ENCODE data around the gene DNAJC25. TPM values are rescaled to one million over a fixed set of nuclear protein-coding genes. Genes with fewer than 3 reads are reported as not detected.

DNAJC25 gene
- total RNA-seq, 1 donor from 2014 or later: 12.2 TPM

DNA sequence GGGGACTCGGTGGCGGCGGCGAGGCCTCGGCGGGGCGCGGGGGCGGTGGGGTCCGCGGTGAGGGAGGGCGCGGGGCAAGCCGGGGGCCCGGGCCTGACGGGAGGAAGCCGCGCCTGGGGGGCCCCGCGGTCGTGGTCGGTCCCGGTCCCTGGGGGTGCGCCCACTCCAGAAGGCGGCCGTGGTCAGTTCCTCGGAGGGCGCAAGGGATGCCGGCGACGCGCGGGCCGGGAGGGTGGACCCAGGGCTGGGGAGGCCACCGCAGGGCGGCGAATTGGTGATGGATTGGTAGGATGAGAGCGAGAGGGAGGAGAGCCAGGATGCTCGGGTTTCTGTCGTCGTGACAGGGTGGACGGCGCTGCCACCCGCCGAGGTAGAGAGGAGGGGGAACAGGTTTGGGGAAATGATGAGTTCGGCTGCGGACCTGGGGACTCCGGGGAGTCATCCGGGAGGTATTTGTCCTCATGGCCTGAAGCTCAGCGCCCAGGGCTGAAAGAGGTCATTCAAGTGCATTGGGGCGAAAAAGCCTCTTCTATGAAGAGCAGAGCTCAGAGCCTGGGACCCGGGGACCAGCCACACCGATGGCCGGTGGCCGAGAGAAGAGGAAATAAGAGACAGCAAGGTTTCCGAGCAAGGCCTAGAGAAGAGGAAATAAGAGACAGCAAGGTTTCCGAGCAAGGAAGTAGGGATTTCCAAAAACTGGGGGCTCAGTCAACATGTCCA is 30.8 kb downstream of the DNAJC25 start:
- peak overlapping the region; percentile 58 for H3K27ac ChIP-seq (ENCODE audit: low read depth, low read length)
- H3K36me3 ChIP-seq (ENCODE audit: insufficient read depth, low read length): peaks cover 2% of the 10 kb centered on the region
- peaks cover 14% of the 10 kb centered on the region for H3K4me1 Mint-ChIP-seq (ENCODE audit: low read depth, unreplicated experiment)
- H3K79me2 ChIP-seq (ENCODE audit: insufficient read depth, low read length): peaks cover 41% of the 10 kb centered on the region
- peak overlapping the region; percentile 91 for H3K4me2 ChIP-seq (ENCODE audit: low read length)
- H3K27ac Mint-ChIP-seq (ENCODE audit: unreplicated experiment): peak overlapping the region; percentile 87
- H3K4me3 ChIP-seq (ENCODE audit: insufficient read depth, low read depth, low read length): peak overlapping the region; percentile 78
- TF ChIP-seq EZH2 (IDR thresholded peaks at IDR 0.05; ENCODE audit: insufficient read depth, low read length): no peak
- TF ChIP-seq, protein P1, sequence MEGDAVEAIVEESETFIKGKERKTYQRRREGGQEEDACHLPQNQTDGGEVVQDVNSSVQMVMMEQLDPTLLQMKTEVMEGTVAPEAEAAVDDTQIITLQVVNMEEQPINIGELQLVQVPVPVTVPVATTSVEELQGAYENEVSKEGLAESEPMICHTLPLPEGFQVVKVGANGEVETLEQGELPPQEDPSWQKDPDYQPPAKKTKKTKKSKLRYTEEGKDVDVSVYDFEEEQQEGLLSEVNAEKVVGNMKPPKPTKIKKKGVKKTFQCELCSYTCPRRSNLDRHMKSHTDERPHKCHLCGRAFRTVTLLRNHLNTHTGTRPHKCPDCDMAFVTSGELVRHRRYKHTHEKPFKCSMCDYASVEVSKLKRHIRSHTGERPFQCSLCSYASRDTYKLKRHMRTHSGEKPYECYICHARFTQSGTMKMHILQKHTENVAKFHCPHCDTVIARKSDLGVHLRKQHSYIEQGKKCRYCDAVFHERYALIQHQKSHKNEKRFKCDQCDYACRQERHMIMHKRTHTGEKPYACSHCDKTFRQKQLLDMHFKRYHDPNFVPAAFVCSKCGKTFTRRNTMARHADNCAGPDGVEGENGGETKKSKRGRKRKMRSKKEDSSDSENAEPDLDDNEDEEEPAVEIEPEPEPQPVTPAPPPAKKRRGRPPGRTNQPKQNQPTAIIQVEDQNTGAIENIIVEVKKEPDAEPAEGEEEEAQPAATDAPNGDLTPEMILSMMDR (IDR thresholded peaks at IDR 0.05; ENCODE audit: insufficient read depth, low read depth, low read length): no peak
- DNase-seq (ENCODE audit: low read depth) (peak; percentile 17), FAIRE-seq (no peak)
- no peaks in the 10 kb centered on the region for H3K9me3 ChIP-seq (ENCODE audit: insufficient read depth, low read depth, low read length)
- no peaks in the 10 kb centered on the region for H3K27me3 Mint-ChIP-seq (ENCODE audit: low read depth, unreplicated experiment)
- H3K9ac ChIP-seq (ENCODE audit: low read length): peak overlapping the region; percentile 83
- H3K4me1 ChIP-seq (ENCODE audit: insufficient read depth, low read length): peaks cover 17% of the 10 kb centered on the region
- peaks cover 6% of the 10 kb centered on the region for H3K36me3 Mint-ChIP-seq (ENCODE audit: low read depth, unreplicated experiment)
- peak overlapping the region; percentile 97 for H3K4me3 Mint-ChIP-seq (ENCODE audit: unreplicated experiment)
- H3K27me3 ChIP-seq (ENCODE audit: insufficient read depth, low read length): no peaks in the 10 kb centered on the region
- H4K20me1 ChIP-seq (ENCODE audit: insufficient read depth, low read length): peaks cover 37% of the 10 kb centered on the region
- H2AFZ ChIP-seq (ENCODE audit: low read depth, low read length): peak overlapping the region; percentile 96
- no peaks in the 10 kb centered on the region for H3K9me3 Mint-ChIP-seq (ENCODE audit: unreplicated experiment)

DNA sequence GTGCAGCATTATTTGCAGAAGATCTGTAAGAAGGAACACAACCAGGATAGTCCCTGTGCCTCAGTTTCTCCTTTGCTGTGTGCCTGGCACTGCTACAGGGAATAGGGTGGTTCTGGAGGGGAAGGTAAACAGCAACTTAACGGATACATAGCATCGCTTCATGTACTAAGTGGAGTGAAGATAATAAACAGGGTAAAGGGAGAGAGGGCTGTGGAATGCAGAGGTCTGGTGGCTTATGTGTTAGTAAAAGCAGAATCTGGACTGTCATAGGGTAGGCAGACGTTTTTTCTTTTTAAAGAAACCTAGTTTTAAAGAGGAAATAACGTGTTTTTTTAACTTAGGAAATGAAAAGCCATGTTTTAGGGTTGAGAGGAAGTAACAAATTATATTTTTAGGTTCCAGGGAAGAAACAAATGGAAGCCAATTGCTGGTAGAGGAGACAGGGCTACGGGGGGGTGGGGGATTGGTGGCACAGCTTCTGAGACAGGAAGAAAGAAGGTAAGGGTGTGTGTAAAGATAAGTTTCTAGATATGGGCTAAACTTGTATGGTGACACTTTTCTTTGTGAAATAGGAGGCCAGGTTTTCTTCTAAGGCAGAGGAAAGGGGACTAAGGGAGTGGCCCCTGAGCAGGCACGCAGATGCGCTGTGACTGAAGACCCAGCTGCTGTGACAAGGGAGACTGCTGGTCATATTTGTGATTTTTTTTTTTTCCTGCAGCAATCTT is 31.6 kb downstream of the DNAJC25 start:
- peak overlapping the region; percentile 91 for H3K4me2 ChIP-seq (ENCODE audit: low read length)
- TF ChIP-seq, protein P1 (IDR thresholded peaks at IDR 0.05; ENCODE audit: insufficient read depth, low read depth, low read length): no peak
- peak overlapping the region; percentile 83 for H3K9ac ChIP-seq (ENCODE audit: low read length)
- H3K79me2 ChIP-seq (ENCODE audit: insufficient read depth, low read length): peaks cover 41% of the 10 kb centered on the region
- H4K20me1 ChIP-seq (ENCODE audit: insufficient read depth, low read length): peaks cover 38% of the 10 kb centered on the region
- H3K4me1 ChIP-seq (ENCODE audit: insufficient read depth, low read length): peaks cover 17% of the 10 kb centered on the region
- FAIRE-seq (no peak), DNase-seq (ENCODE audit: low read depth) (peak; percentile 3)
- H3K27me3 Mint-ChIP-seq (ENCODE audit: low read depth, unreplicated experiment): no peaks in the 10 kb centered on the region
- peaks cover 8% of the 10 kb centered on the region for H3K36me3 ChIP-seq (ENCODE audit: insufficient read depth, low read length)
- peak overlapping the region; percentile 58 for H3K27ac ChIP-seq (ENCODE audit: low read depth, low read length)
- H3K4me1 Mint-ChIP-seq (ENCODE audit: low read depth, unreplicated experiment): peaks cover 14% of the 10 kb centered on the region
- peak overlapping the region; percentile 78 for H3K4me3 ChIP-seq (ENCODE audit: insufficient read depth, low read depth, low read length)
- no peaks in the 10 kb centered on the region for H3K9me3 Mint-ChIP-seq (ENCODE audit: unreplicated experiment)
- no peaks in the 10 kb centered on the region for H3K27me3 ChIP-seq (ENCODE audit: insufficient read depth, low read length)
- peak overlapping the region; percentile 23 for H2AFZ ChIP-seq (ENCODE audit: low read depth, low read length)
- no peak overlapping the region for H3K27ac Mint-ChIP-seq (ENCODE audit: unreplicated experiment)
- H3K4me3 Mint-ChIP-seq (ENCODE audit: unreplicated experiment): peak overlapping the region; percentile 97
- no peaks in the 10 kb centered on the region for H3K9me3 ChIP-seq (ENCODE audit: insufficient read depth, low read depth, low read length)
- H3K36me3 Mint-ChIP-seq (ENCODE audit: low read depth, unreplicated experiment): peaks cover 6% of the 10 kb centered on the region
